ENCODE data around the gene ENOX1. TPM values are rescaled to one million over a fixed set of nuclear protein-coding genes. Genes with fewer than 3 reads are reported as not detected.

Gene ENOX1
- total RNA-seq, 4 donors from 2014 or later = 0.25 to 0.52 (median 0.33) TPM

GRCh38 chr13:43804461-43805070 is 17.8 kb upstream of the ENOX1 start:
- H3K27ac ChIP-seq = no peak overlapping the region
- no peak for DNase-seq (ENCODE audit: low spot score in 2 of 2)

GRCh38 chr13:43802511-43802910 is 15.7 kb upstream of the ENOX1 start:
- no peak for TF ChIP-seq POLR2A (IDR thresholded peaks at IDR 0.05)
- TF ChIP-seq CTCF (IDR thresholded peaks at IDR 0.05) = no peak
- TF ChIP-seq POLR2AphosphoS5 (IDR thresholded peaks at IDR 0.05) = no peak
- H3K27ac ChIP-seq = no peak overlapping the region
- no peaks in the 10 kb centered on the region for H3K36me3 ChIP-seq
- peaks cover 8% of the 10 kb centered on the region for H3K4me1 ChIP-seq
- DNase-seq (ENCODE audit: low spot score in 2 of 2) = no peak
- H3K4me3 ChIP-seq = no peak overlapping the region
- no peaks in the 10 kb centered on the region for H3K27me3 ChIP-seq
- no peaks in the 10 kb centered on the region for H3K9me3 ChIP-seq

More at GRCh38 chr13:43804461-43805070, 17.8 kb upstream of the ENOX1 start:
- 19% methylated on average over 5 of the region's 5 CpGs for WGBS
- TF ChIP-seq CTCF (IDR thresholded peaks at IDR 0.05) (peak; percentile 25 to 31), POLR2AphosphoS5 (IDR thresholded peaks at IDR 0.05) (no peak)
- Histone ChIP-seq H3K4me1 (peaks cover 8% of the 10 kb centered on the region), H3K4me3 (no peak overlapping the region), H3K27me3 (no peaks in the 10 kb centered on the region), H3K36me3 (no peaks in the 10 kb centered on the region), H3K9me3 (no peaks in the 10 kb centered on the region)

- no peaks in the 10 kb centered on the region for H3K27me3 ChIP-seq
- no peak overlapping the region for H3K27ac ChIP-seq
- no peak for DNase-seq (ENCODE audit: low spot score in 2 of 2)
- H3K9me3 ChIP-seq = no peaks in the 10 kb centered on the region
- no peak for TF ChIP-seq CTCF (IDR thresholded peaks at IDR 0.05)
- TF ChIP-seq POLR2A (IDR thresholded peaks at IDR 0.05) = no peak
- no peak for TF ChIP-seq EP300 (IDR thresholded peaks at IDR 0.05)
- TF ChIP-seq POLR2AphosphoS5 (IDR thresholded peaks at IDR 0.05) = no peak
- H3K36me3 ChIP-seq = no peaks in the 10 kb centered on the region
- H3K4me3 ChIP-seq = no peak overlapping the region
- 74% methylated on average over 3 of the region's 3 CpGs for WGBS
- H3K4me1 ChIP-seq = peaks cover 8% of the 10 kb centered on the region
Measured at GRCh38 chr13:43800828-43801227, 14.1 kb upstream of the ENOX1 start.

GRCh38 chr13:43799191-43799590 is 12.4 kb upstream of the ENOX1 start:
- Histone ChIP-seq H3K9me3 (no peaks in the 10 kb centered on the region), H3K27ac (no peak overlapping the region), H3K4me3 (no peak overlapping the region), H3K36me3 (no peaks in the 10 kb centered on the region), H3K27me3 (no peaks in the 10 kb centered on the region), H3K4me1 (no peaks in the 10 kb centered on the region)
- DNase-seq (ENCODE audit: low spot score in 2 of 2) = no peak
- no peak for TF ChIP-seq CTCF (IDR thresholded peaks at IDR 0.05)
- TF ChIP-seq EP300 (IDR thresholded peaks at IDR 0.05) = no peak
- 66% methylated on average over 4 of the region's 4 CpGs for WGBS

- WGBS = 52% methylated on average over 3 of the region's 3 CpGs
- H3K9me3 ChIP-seq = no peaks in the 10 kb centered on the region
- H3K4me1 ChIP-seq = no peaks in the 10 kb centered on the region
- no peaks in the 10 kb centered on the region for H3K27me3 ChIP-seq
- DNase-seq (ENCODE audit: low spot score in 2 of 2) = no peak
- H3K36me3 ChIP-seq = no peaks in the 10 kb centered on the region
- H3K27ac ChIP-seq = no peak overlapping the region
- H3K4me3 ChIP-seq = no peak overlapping the region
- no peak for TF ChIP-seq POLR2A (IDR thresholded peaks at IDR 0.05)
Measured at GRCh38 chr13:43797869-43798268, 11.1 kb upstream of the ENOX1 start.

- TF ChIP-seq POLR2A (IDR thresholded peaks at IDR 0.05) (no peak), CTCF (IDR thresholded peaks at IDR 0.05) (no peak), POLR2AphosphoS5 (IDR thresholded peaks at IDR 0.05) (no peak), EP300 (IDR thresholded peaks at IDR 0.05) (no peak)
- no peaks in the 10 kb centered on the region for H3K36me3 ChIP-seq
- no peak overlapping the region for H3K27ac ChIP-seq
- DNase-seq (ENCODE audit: low spot score in 2 of 2) = no peak
- WGBS = 85% methylated on average over 1 of the region's 1 CpG
- no peak overlapping the region for H3K4me3 ChIP-seq
- H3K27me3 ChIP-seq = no peaks in the 10 kb centered on the region
- no peaks in the 10 kb centered on the region for H3K9me3 ChIP-seq
- no peaks in the 10 kb centered on the region for H3K4me1 ChIP-seq
Measured at GRCh38 chr13:43797159-43797558, 10.4 kb upstream of the ENOX1 start.
